ENCODE results near the gene ADAMTS12.

The ADAMTS12 gene

DNA sequence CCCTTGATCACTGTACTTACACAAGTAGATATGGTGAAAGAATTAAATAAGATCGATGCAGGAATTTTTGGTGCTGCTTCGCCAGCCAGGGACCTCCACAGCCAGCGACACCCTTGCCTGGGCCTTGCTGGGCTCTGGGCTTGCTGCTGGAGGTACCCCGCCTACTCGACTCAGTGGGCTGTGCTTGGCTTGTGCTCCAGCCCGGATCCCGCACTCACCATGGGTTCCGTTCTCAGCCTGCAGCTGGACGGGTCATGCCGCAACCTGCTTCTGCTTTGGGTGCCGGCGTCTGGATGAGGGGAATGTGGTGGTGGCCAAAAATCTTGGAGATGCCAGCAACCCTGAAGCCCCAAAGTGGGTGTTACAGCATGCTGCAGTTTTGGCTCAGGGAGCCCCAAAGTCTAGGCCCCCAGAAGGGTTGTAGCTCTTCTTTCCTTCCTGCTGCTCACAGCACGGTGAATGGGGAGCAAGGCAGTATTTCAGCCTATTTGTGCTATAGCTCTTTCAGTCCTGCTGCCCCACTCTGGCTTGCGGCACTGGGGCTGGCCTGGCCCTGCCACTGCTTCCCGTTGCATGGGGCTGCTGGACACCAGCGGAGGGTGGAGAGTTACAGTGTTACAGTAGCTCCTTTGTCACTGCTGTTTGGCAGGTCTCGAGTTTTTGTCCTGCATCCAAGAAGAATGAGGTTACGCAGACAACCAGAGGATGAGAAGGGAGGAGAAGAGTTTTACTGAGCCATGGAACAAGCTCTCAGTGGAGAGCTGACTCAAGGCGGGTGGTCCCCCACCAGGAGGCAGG lies 403.0 kb downstream of the ADAMTS12 start:
- Histone ChIP-seq H3K27me3 (ENCODE audit: insufficient read depth, poor library complexity, severe bottlenecking) (peaks cover 3% of the 10 kb centered on the region), H3K4me1 (ENCODE audit: insufficient read depth, poor library complexity, severe bottlenecking) (no peaks in the 10 kb centered on the region), H3K9me3 (ENCODE audit: severe bottlenecking) (no peaks in the 10 kb centered on the region), H3K4me3 (ENCODE audit: severe bottlenecking) (no peak overlapping the region), H3K36me3 (ENCODE audit: low read depth) (no peaks in the 10 kb centered on the region), H3K27ac (ENCODE audit: poor library complexity, severe bottlenecking) (no peak overlapping the region)
- DNase-seq (ENCODE audit: low spot score) (no peak), ATAC-seq (ENCODE audit: low read depth) (no peak)
- TF ChIP-seq, protein P1, sequence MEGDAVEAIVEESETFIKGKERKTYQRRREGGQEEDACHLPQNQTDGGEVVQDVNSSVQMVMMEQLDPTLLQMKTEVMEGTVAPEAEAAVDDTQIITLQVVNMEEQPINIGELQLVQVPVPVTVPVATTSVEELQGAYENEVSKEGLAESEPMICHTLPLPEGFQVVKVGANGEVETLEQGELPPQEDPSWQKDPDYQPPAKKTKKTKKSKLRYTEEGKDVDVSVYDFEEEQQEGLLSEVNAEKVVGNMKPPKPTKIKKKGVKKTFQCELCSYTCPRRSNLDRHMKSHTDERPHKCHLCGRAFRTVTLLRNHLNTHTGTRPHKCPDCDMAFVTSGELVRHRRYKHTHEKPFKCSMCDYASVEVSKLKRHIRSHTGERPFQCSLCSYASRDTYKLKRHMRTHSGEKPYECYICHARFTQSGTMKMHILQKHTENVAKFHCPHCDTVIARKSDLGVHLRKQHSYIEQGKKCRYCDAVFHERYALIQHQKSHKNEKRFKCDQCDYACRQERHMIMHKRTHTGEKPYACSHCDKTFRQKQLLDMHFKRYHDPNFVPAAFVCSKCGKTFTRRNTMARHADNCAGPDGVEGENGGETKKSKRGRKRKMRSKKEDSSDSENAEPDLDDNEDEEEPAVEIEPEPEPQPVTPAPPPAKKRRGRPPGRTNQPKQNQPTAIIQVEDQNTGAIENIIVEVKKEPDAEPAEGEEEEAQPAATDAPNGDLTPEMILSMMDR (IDR thresholded peaks at IDR 0.05; ENCODE audit: poor library complexity, severe bottlenecking) = no peak

DNA sequence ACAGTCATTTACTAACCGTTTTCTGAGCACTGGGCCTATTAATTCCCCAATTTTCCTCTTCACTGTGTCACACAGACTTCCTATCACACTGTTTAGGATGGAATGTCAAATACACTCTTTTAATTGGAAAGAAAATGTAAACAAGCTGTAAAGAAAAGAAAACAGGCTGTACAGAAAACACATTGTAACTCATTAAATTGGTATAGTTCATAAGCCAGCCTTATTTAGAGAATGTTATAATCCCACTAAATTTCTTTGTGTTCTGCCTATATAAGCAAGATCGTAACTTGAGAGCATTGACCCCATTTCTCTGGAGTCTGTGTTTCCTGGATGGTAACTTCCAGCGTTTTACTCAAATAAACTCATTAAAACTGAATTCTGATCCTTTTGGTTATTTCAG lies 404.6 kb downstream of the ADAMTS12 start:
- no peak overlapping the region for H3K27ac ChIP-seq (ENCODE audit: poor library complexity, severe bottlenecking)
- ATAC-seq (ENCODE audit: low read depth) = no peak
- no peaks in the 10 kb centered on the region for H3K27me3 ChIP-seq (ENCODE audit: insufficient read depth, poor library complexity, severe bottlenecking)
- H3K36me3 ChIP-seq (ENCODE audit: low read depth) = 0 out of 2 replicates have a peak, but pooled peaks cover 3% of the 10 kb centered on the region
- no peaks in the 10 kb centered on the region for H3K4me1 ChIP-seq (ENCODE audit: insufficient read depth, poor library complexity, severe bottlenecking)
- no peak overlapping the region for H3K4me3 ChIP-seq (ENCODE audit: severe bottlenecking)
- TF ChIP-seq, protein P1 (IDR thresholded peaks at IDR 0.05; ENCODE audit: poor library complexity, severe bottlenecking) = no peak
- no peaks in the 10 kb centered on the region for H3K9me3 ChIP-seq (ENCODE audit: severe bottlenecking)
- DNase-seq (ENCODE audit: low spot score) = no peak

DNA sequence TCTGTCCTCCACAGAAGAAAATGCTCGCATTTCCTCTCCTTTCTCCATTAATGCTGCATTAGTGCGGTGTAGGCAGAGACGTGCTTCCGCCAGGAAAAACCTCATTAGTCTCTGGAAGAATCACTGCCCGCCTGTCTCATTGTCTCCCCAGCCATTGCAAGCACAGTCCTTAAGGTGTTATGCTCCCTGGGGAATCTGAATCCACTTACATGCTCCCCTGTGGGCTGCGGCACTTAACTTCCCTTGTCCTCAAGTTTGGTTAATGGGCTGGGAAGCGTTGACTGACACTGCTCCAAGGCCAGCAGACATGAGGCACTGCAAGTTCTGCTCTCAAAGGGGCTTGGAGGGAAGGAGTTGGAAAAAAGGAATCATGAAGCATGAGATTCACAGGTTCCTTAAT lies 409.5 kb downstream of the ADAMTS12 start:
- no peaks in the 10 kb centered on the region for H3K9me3 ChIP-seq (ENCODE audit: severe bottlenecking)

DNA sequence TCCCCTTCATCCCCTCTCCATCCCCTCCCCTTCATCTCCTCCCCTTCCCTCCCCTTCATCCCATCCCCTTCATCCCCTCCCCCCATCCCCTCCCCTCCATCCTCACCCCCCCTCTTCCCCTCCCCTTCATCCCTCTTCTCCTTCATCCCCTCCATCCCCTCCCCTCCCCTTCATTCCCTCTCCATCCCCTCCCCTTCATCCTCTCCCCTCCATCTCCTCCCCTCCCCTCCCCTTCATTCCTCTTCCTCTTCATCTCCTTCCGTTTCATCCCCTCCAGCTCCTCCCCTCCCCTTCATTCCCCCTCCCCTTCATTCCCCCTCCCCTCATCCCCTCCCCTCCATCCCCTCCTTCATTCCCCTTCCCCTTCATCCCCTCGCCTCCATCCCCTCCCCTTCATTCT lies 410.9 kb downstream of the ADAMTS12 start:
- peaks cover 19% of the 10 kb centered on the region for H3K36me3 ChIP-seq (ENCODE audit: low read depth)
- no peak overlapping the region for H3K4me3 ChIP-seq (ENCODE audit: severe bottlenecking)
- H3K27ac ChIP-seq (ENCODE audit: poor library complexity, severe bottlenecking) = no peak overlapping the region
- H3K4me1 ChIP-seq (ENCODE audit: insufficient read depth, poor library complexity, severe bottlenecking) = no peaks in the 10 kb centered on the region
- H3K27me3 ChIP-seq (ENCODE audit: insufficient read depth, poor library complexity, severe bottlenecking) = no peaks in the 10 kb centered on the region
- DNase-seq (ENCODE audit: low spot score) (no peak), ATAC-seq (ENCODE audit: low read depth) (no peak)
- H3K9me3 ChIP-seq (ENCODE audit: severe bottlenecking) = no peaks in the 10 kb centered on the region
- TF ChIP-seq, protein P1 (IDR thresholded peaks at IDR 0.05; ENCODE audit: poor library complexity, severe bottlenecking) = no peak

More for the DNA sequence above, 409.5 kb downstream of the ADAMTS12 start:
- ATAC-seq (ENCODE audit: low read depth) = no peak
- no peaks in the 10 kb centered on the region for H3K27me3 ChIP-seq (ENCODE audit: insufficient read depth, poor library complexity, severe bottlenecking)
- peaks cover 8% of the 10 kb centered on the region; the same call in 1 of the 2 replicates for H3K36me3 ChIP-seq (ENCODE audit: low read depth)
- TF ChIP-seq, protein P1 (IDR thresholded peaks at IDR 0.05; ENCODE audit: poor library complexity, severe bottlenecking) = no peak
- no peak overlapping the region for H3K4me3 ChIP-seq (ENCODE audit: severe bottlenecking)
- no peaks in the 10 kb centered on the region for H3K4me1 ChIP-seq (ENCODE audit: insufficient read depth, poor library complexity, severe bottlenecking)
- DNase-seq (ENCODE audit: low spot score) = no peak
- H3K27ac ChIP-seq (ENCODE audit: poor library complexity, severe bottlenecking) = no peak overlapping the region

DNA sequence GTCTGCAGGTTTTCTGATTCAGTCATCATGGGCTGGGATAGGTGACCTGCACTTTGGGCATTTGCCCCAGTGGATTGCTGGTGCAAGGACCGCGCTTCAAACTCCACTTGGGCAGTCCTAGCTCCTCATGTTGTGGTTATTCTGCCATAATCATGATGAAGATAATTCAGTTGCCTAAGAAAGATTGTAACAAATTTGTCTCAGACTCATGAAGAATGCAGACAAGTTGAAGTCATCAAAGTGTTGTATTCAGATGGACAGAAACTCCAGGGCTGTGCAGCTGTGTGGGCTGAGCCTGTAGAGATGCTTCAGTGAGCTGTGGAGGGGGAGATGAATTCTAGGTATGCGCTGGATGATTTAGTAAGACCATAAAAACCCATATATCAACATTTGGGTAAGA lies 412.5 kb downstream of the ADAMTS12 start:
- Histone ChIP-seq H3K4me3 (ENCODE audit: severe bottlenecking) (no peak overlapping the region), H3K27me3 (ENCODE audit: insufficient read depth, poor library complexity, severe bottlenecking) (no peaks in the 10 kb centered on the region), H3K27ac (ENCODE audit: poor library complexity, severe bottlenecking) (no peak overlapping the region), H3K9me3 (ENCODE audit: severe bottlenecking) (peaks cover 2% of the 10 kb centered on the region), H3K4me1 (ENCODE audit: insufficient read depth, poor library complexity, severe bottlenecking) (no peaks in the 10 kb centered on the region), H3K36me3 (ENCODE audit: low read depth) (peaks cover 35% of the 10 kb centered on the region)
- ATAC-seq (ENCODE audit: low read depth) (peak; percentile 48; the same call in 1 of the 3 replicates), DNase-seq (ENCODE audit: low spot score) (no peak)
- TF ChIP-seq, protein P1 (IDR thresholded peaks at IDR 0.05; ENCODE audit: poor library complexity, severe bottlenecking) = no peak

Measured in RWPE2 (cell line).